HEK293 (cell line): ENCODE data around the gene SRSF4.

Experiments
- FEZF1 ChIP-seq: fragments of 450-650 bp; formaldehyde crosslinking; IDR thresholded peaks from 2 replicates; pipeline ENCODE4 v1.5.1; 2016; ENCODE audit warnings: missing biosample characterization, missing genetic modification characterization
- ZNF114 ChIP-seq: fragments of 450-650 bp; formaldehyde crosslinking; IDR thresholded peaks from 2 replicates; pipeline ENCODE4 v1.5.0; 2017; ENCODE audit warnings: missing biosample characterization, missing genetic modification characterization
- ZNF274 ChIP-seq, 2 experiments: fragments of 200-500 bp in 1 of 2; fragments of 450-650 bp in 1 of 2; sonication (Bioruptor generic) in 1 of 2; formaldehyde crosslinking in 1 of 2; IDR thresholded peaks; 2 replicates each; pipeline versions ENCODE4 v1.5.1 to v1.6.1; 2014 to 2016; ENCODE audit warnings: borderline replicate concordance in 1 of 2, inconsistent platforms in 1 of 2, low read length in 1 of 2, missing biosample characterization in 1 of 2, missing genetic modification characterization in 1 of 2
- ZNF48 ChIP-seq: fragments of 450-650 bp; formaldehyde crosslinking; IDR thresholded peaks from 2 replicates; pipeline ENCODE4 v1.5.1; 2016; ENCODE audit warnings: missing biosample characterization, missing genetic modification characterization
- ZNF776 ChIP-seq: fragments of 450-650 bp; formaldehyde crosslinking; IDR thresholded peaks from 2 replicates; pipeline ENCODE4 v1.5.0; 2017; ENCODE audit warnings: missing biosample characterization, missing genetic modification characterization, borderline replicate concordance
- TF ChIP-seq, protein P1 (sequence below): fragments of 450-650 bp; formaldehyde crosslinking; IDR thresholded peaks from 2 replicates; pipeline ENCODE4 v1.5.1; 2016; ENCODE audit warnings: missing biosample characterization, missing genetic modification characterization

DNA sequence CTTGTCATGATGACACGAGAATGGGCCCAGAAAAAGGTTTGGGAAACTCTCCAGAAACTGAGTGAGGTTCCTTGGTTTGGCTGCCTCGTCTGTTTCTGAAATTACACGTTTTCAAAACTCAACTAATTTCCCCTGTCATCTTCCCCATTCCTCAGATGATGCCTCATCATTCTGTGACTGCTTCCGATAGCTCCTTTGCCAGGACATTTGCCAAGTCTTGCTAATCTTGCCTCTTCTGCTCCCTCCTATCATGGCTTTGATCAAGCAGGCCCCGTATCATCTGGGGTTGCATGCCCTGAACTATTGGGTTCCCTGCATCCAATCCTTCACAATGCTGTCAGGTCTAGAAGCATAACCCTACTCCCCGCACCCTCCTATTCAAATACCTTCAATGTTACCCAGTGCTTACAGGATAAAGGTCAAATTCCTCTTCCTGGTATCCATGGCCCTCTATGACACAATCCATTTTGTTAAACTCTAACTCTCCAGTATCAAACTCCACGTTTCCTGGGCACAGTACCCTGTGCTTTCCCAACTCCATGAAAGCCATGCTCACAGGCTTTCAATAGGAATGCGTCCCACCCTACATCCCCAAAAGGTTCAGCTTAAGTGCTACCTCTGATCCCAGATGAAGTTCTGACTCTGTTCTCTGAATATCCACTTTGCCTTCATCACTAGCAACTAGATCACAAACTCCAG is 35.8 kb downstream of the SRSF4 start:
- TF ChIP-seq ZNF776 (tag by site-specific recombination) (no peak), ZNF114 (tag by site-specific recombination) (no peak), ZNF274 (IDR thresholded peaks at IDR 0.05; ENCODE audit: low read length) (no peak), ZNF274 (tag by site-specific recombination; IDR thresholded peaks at IDR 0.05; ENCODE audit: borderline replicate concordance) (no peak), FEZF1 (no peak), ZNF48 (tag by site-specific recombination) (no peak)
- TF ChIP-seq, protein P1, sequence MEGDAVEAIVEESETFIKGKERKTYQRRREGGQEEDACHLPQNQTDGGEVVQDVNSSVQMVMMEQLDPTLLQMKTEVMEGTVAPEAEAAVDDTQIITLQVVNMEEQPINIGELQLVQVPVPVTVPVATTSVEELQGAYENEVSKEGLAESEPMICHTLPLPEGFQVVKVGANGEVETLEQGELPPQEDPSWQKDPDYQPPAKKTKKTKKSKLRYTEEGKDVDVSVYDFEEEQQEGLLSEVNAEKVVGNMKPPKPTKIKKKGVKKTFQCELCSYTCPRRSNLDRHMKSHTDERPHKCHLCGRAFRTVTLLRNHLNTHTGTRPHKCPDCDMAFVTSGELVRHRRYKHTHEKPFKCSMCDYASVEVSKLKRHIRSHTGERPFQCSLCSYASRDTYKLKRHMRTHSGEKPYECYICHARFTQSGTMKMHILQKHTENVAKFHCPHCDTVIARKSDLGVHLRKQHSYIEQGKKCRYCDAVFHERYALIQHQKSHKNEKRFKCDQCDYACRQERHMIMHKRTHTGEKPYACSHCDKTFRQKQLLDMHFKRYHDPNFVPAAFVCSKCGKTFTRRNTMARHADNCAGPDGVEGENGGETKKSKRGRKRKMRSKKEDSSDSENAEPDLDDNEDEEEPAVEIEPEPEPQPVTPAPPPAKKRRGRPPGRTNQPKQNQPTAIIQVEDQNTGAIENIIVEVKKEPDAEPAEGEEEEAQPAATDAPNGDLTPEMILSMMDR (tag by site-specific recombination), result no peak
